NCI-H2196 (cell line): Measurements from ENCODE around the gene LBR.

Experiments used
- DNase-seq: peaks from one replicate; lab custom pipeline; 2025; ENCODE audit not compliant: unreplicated experiment; lab: John Stamatoyannopoulos, UW

Gene LBR

DNA sequence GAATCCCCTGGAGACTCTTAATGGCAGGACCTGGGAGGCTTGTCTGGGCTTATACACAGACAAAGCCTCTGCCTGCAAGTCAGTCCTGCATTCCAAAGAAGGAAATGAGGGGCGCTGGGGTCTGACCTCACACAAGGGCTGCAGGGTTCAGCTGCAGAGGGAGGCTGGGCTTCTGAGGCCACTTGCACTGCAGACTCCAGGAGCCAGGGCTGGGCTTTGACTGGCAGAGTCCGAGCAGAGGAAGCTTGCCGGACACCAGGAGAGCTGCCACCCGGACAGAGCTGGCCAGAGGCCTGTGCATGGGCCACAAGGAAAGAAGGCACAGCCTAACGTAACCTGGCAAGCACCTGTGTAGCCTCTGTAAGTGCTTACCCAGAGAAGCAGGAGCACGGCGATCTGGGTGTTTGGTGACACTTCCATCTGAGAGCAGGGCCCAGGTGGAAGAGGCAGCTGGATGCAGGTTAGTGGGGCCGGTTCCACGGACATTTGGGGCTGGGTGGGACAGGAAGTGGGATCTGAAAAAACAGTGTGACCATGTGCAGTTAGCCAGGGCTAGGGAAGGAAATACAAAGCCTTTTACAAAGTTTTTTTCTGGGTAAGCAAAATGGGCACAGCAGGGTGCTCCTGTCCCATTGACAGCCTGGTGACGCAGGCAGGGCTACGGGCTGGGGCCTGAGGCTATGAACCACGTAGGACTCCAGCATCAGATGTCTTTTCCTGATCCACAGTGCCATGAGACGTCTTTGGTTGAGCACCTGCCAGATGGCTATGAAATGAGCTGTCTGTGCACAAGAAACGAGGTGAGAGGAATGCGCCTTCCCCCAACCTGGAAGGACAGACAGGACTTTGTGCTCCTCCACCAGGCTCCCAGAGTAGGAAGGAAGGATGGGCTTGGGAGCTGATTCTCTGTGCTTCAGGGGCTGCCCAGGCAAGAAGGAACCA, 37.3 kb upstream of the LBR start:
- no peak for DNase-seq

GRCh38 chr1:225462714-225463574, 35.1 kb upstream of the LBR start:
- DNase-seq = peak; percentile 44

- peak; percentile 27 for DNase-seq
Observed at GRCh38 chr1:225462429-225462713, 34.5 kb upstream of the LBR start.

- DNase-seq = peak; percentile 44
Observed at GRCh38 chr1:225461533-225462428, 33.9 kb upstream of the LBR start.

GRCh38 chr1:225460737-225461532, 33.1 kb upstream of the LBR start:
- DNase-seq = no peak

DNA sequence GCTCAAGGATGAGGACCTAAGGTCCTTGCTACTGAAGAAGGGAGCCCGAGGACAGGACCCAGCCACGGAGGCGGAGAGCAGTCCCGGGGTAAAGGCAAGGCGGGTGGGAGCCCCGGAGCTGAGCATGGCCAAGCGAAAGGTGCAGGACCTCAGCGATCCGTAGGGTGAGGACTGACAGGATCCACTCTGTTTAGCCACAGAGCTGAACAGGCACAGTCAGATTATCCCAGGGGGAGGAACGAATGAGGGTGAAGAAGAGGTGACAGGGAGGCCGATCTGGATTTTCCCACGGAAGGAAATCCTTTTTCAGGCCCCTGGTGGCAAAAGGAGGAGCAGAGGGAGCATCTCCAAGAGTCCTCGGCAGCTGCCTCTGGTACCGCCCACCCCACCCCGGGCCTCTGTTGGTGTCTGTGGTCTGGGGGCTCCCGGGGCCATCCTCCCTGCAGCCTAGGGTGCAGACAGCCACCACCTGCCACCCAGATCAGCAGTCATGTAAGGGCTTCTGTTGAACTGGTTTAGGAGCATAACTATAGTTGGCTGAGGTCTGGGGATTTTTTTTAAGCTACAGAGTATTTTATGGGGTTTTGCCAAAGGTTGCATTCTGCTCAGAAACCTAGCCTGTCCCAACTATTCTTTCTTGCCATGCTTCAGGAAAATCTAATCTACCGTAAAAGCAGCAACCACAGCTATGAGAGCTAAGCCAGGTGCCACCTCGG, 32.3 kb upstream of the LBR start:
- no peak for DNase-seq

DNA sequence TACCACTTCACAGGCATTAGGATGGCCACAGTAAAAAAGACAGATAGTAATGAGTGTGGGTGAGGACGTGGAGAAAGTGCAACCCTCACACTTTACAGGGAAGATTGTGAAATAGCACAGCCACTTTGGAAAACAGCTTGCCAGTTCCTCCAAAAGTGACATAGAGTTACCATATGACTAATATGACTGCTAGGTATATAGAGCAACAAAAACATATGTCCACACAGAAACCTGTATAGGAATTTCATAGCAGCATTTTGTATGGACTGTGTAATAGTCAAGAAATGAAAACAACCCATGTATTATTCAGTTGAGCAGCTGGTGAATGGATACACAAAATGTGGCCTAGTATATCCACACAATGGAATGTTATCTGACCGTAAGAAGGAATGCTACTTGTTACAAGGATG, 30.4 kb upstream of the LBR start:
- DNase-seq = no peak

DNA sequence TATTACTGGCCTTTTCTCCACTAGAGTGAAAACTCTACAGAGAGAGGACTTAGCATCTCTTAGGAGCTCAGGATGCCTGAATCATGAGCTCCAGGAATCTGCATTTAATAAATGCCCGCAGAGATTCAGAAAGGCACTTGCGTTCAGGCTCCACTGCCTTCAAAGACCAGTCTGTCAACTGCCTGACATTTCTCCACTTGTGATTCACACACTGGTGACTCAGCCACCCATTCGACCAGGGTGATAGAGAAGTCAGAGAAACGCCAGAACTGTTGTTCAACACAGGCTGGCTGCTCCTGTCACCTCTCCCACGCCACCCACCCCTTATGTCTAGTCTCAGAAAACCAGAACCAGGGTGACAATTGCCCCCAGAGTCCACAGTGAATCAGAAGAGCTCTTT, 26.9 kb upstream of the LBR start:
- no peak for DNase-seq

GRCh38 chr1:225453797-225454648, 26.2 kb upstream of the LBR start:
- peak; percentile 43 for DNase-seq

DNA sequence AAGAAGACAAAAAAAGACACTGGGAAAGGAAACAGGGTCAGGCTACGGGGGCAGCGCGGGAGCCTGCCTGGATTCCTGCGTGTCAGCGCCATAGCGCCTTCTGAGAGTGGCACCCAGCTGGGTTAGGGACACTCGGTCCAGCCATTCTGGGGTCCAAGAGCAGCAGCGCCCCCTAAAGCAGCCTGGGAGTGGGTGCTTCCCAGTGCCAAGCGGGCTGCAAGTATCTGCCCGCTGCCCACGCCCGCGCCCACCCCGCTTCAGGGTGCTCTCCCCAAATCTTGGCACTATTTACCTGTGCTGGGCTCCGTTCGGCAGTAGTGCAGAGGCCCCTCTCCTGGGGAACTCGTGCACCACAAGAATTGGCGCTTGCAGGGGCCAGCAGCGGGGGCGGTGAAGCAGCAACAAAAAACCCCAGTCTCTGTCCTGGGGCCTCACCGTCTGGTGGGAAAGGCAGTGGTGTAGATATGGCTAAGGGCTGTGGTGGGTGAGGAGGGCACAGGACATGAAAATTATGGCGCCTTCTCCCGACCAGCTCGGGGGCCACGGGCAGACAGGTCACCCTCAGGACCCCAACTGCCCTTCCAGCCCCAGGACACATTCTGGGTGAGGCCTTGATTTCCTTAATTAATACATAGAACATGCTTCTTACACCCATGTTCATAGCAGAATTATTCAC, 24.1 kb upstream of the LBR start:
- DNase-seq = no peak

DNA sequence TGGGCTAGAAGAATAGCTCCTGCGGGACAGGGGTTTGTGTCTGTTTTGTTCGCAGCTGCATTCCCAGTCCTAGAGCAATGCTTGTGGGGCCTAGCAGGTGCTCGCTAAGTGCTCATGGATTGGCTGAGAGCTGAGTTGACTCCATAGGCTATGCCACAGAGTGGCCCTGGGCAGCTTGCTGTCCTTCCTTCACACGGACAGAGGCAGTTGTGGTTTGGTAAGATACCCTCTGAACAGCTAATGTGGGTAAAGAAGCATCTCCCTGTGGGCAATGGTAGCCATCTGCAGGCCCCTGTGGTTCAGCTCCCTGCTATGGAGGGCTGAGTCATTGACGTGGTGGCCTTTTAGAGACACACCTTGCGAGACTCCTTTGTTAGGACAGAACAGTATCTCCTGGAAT, 23.5 kb upstream of the LBR start:
- DNase-seq = no peak

DNA sequence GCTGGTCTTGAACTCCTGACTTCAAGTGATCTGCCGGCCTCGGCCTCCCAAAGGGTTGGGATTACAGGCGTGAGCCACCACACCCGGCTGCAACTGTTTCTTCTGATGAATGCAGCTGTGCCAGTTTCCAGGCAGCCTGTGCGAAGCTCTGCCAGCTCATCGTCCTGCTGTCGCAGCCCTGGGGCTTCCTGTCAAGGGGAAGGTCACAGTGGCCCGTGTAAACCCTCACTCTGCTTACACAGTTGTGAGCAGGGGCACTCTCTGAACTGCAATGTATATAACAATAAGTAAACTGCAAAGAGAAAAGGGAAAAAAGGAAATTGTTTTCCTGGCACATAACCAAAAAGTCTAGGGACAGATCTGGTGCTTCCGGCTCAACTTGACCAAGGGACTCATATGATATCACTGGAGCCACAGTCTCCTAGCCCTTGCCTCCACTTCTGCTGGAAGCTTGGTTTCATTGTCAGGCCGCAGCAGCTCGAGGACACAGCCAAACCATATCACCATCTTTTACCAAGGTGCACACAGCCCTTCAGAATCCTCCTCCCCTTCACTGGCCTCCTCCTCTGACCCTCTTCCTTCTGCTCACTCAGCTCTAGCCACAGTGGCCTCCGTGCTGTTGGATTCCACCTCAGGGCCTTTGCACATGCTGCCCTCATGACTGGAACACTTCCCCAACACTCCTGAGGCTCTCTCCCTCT, 22.8 kb upstream of the LBR start:
- DNase-seq = no peak

DNA sequence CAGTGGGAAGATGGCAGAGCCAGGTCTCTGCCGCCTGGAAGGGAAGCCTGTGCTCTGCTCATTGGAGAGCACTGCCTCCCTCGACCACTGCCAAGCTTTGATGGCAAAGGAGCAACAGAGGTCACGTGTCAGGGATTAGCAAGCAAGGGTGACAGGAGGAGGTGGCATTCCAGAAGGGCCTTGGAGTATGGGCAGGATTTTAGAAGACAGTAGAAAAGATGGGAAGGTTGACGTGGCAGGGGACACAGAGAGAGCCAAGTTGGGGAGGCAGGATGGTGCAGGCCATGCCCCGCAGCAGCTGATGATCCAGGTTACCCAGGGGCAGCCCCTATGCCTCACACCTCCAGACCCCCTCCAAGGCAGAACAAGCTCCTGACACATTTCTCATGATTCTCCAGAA, 21.9 kb upstream of the LBR start:
- no peak for DNase-seq

GRCh38 chr1:225449261-225449660, 21.4 kb upstream of the LBR start:
- DNase-seq = no peak

- DNase-seq = no peak
Observed at GRCh38 chr1:225448146-225448805, 20.4 kb upstream of the LBR start.

DNA sequence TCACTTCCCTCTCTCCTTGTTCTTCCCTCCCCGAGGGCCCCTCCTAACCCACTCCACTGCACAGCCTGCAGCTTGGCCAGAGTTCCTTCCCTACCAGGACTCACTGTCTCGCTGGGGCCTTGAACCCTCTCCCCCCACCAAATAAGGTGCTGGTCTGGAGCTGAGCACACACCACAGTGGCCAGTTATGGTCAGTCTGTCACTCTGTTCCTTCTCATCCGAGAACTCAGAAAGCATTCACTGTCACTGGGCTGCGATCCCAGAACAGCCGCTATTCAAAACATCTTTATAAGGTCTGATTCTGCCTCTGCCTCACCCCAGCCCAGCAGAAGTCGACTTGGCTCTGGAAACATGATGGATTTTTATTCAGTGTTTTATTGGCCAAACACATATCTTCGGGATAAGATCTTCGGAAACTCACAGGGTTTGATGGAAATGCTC, 19.8 kb upstream of the LBR start:
- DNase-seq = no peak

DNA sequence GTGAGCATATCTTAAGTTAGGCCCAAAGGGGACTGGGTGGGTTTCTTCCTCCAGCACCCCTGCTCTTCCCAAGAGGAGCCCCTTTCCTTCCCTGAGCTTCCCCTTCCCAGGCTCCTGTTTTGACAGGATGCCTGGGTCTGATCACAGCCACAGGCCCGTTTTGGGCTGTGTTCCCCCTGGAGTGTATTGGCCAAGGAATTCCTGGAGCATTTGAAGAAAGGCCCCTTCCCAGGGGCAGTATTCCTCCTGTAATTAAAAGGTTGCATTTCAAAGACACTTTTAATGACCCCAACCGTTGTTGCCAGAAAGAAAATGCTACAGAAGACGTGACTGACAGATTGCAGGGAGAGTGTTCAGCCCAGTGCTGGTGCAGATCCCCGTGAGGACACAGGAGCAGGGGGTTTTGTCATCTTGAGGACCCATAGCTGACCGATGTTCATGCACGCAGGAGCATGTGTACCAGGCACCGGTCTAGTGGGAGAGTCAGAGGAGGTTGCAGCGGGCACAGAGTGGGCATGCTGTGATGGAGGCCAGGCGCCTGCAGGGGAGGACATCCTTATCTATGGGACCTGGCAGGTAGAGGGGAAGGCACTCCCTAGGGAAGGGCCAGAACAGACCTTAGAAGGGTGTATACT, 19.3 kb upstream of the LBR start:
- DNase-seq = no peak
